HG03378 (cell line): ENCODE results near the gene TRPM6.

ENCODE experiments used
- ATAC-seq: cut with Tn5 transposase; IDR thresholded peaks from one replicate; pipeline ENCODE4 v1.9.1; 2021; ENCODE audit warnings: mild to moderate bottlenecking, moderate library complexity; ENCODE audit not compliant: unreplicated experiment

TRPM6 gene

GRCh38 chr9:74726581-74726980 is 161.1 kb downstream of the TRPM6 start:
- no peak for ATAC-seq

DNA sequence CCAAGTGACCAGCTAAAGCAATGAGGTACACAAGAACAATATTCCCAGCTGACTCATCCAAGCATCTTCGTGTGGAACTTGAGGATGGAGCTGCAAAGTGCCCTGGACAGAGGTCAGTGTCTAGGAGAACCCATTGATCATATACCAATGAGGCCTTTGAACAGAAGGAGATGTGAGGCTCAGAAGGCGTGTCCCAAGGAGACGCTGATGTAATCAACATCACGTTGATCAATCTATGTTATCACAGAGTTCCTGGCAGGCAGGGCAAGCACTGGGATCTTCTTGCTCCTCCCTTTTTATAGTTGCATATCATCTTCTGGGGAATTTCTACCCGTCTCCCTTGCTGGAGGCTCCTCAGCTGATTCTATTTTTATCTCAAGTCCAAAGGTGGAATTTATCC is 163.4 kb downstream of the TRPM6 start:
- no peak for ATAC-seq

DNA sequence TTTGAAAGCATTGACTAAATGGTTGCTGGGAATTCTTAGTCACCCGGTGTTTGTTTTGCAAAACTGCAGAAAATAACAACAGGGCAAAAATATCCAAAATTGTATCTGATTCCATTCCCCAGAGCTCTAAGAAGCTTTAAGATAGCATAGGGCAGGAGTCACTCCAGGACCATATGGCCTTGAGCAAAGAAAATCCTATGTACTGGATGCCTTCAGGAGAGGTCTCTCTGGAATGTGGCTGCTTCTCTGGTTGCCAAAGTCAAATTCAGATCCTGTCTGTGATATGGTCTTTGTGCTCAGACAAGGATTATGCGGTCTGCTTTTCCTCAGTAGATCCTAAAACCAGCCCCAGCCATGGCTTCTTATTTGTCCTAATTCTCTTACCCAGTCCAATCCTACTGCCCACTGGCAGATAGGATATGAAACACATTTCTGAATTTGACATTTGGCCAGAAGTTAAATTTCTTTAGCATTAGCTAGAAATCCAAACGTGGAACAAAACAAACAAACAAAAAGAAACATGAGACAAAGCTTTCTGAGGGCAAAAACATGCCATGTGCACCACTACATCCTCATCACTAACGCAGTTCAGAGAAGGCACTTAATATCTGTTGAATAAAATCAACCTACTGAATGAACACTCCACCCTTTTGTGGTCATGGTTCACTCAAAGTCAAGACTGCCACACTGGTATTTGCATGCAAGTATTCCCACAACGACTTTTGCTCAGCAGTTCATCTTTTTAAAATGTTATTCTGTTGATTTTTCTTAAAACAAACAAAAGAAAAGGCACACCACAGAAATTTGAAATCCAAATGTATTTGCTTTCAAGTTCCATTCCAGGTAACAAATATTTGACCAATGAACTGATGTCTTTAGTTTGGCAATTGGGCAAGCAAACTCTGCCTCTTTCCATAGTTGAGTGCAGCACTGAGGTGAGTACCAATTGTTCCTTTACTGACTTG is 165.7 kb downstream of the TRPM6 start:
- ATAC-seq, result no peak

DNA sequence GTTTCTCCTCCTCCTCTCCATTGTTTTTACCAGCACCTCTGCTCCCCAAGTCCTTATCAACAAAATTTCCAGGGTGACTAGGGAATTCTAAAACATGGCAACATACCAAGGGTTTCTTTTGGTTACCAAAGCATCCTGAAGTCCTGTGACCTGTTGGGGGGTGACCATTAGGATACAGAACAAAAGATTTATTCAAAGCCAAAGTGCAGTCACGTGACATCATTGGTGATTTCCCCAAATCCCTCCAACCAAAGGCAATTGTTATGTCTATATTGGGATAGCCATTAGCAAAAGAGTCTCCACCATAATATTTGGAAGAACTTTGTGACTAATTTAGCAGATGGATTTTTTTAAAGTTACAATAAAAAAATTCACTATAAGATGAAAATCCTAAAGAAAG is 168.4 kb downstream of the TRPM6 start:
- ATAC-seq, result no peak

GRCh38 chr9:74718709-74719108 is 169.0 kb downstream of the TRPM6 start:
- ATAC-seq, result no peak

DNA sequence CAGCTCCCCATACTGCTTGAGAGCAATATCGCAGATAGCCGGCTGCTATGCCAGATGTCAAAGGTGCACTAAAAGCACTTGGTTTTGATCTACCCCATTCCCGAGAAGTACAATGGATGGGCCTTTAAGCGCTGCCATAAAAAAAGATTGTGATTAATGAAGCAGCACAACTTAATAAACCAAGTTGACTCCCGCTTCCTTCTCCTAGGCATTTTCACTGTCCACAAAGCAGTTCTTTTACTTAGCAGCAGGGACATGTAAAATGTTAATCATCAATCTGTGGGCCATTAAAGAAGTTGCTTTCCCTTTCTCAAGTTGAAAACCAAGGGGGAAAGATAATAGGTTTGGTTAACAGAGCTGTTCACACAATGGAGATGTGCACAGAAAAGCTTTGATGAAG is 176.4 kb downstream of the TRPM6 start:
- ATAC-seq, result no peak

DNA sequence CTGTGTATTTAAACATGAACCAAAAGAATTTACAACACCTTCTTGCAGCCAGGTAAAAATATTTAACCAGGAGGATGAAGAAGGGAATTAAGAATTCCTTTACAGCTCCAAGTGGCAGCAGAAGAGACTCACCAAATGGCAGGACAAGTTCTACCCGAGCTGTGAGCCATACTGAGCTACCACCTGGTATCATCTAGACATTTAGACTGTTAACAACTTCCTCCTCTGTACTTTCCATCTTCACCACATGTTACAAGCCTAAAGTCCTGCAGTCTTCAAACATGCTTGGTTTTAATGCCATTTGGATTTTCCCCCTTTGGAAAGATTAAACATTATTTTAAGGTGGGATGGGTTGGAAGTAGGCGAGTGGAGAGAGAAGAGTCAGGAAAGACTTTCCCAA is 190.2 kb downstream of the TRPM6 start:
- ATAC-seq, result no peak

DNA sequence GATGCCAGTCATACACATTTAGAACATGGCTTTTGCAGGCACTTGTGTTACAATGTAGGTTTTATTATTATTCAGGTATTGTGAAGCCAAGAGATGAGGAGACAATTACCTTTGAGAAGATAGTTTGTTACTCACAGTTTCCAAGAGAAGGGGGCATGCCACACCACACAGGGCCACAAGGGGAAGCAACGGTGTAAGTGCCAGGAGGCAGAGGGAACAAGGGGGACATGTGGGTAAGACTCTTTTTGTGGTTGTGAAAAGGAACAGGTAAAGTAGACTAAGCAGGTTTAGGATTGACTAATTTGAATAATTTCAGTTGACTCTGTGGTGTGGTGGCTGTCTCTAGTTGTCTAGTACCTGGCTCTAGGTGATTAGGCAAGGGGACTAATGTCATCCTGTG is 191.2 kb downstream of the TRPM6 start:
- ATAC-seq, result no peak

DNA sequence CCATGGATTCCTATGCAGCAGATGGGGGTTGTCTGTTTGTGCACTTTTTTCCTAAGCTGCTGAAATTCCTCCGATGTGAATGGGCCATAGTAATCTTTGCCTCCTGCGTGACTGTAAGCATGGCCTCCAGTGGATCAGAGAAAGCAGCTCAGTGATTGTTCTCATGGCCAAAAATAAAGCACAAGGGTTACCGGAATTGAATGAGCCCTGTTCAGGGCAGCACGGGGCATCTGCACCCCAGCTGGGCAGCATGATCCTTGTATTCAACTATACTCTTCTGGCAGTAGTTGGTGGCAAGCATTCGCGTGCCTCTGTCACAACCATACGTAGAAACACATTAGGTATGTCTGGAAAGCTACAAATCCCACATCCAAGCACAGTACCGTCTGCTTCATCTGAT is 196.7 kb downstream of the TRPM6 start:
- no peak for ATAC-seq

- no peak for ATAC-seq
These were observed 204.4 kb downstream of the TRPM6 start for GRCh38 chr9:74683322-74683721.

GRCh38 chr9:74681906-74682305 is 205.8 kb downstream of the TRPM6 start:
- ATAC-seq, result no peak

DNA sequence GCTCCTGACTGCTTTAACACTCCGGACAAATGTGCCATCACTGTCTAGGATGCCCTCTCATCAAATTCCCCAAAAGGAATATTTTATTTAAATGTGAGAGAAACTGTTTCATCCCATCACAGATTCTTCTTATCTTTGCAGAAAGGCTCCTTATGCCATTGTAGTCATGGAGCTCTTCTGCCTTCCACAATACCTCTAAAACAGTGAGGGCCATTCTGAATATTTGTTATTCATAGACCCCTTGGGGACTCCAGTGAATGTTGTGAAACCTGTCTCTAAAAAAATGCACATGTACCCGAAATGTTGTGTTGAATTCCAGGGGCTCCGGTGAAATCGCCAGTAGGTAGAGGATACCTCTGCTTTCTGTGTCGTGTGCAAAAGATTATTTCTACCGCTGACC is 213.6 kb downstream of the TRPM6 start:
- ATAC-seq, result no peak
